GM18507 (cell line): ENCODE results near the gene ELP5.

ENCODE experiments used
- DNase-seq: peaks from one replicate; pipeline ENCODE4 v3.0.0; 2011; ENCODE audit warnings: low read depth; ENCODE audit not compliant: insufficient read length; ENCODE audit errors: extremely low spot score
- FAIRE-seq: peaks from 2 replicates; lab custom pipeline; 2011; peaks lifted over from hg19 to GRCh38; lab: Jason Lieb, UNC

ELP5 gene

GRCh38 chr17:7304179-7304578, 52.2 kb downstream of the ELP5 start:
- DNase-seq: no peak
- FAIRE-seq: no peak

- DNase-seq: peak; percentile 89
- peak; percentile 99 for FAIRE-seq
These were observed 55.1 kb downstream of the ELP5 start, which contains the start of gene EIF5A for GRCh38 chr17:7306911-7307685. EIF5A (plus strand) TSS chr17:7307628; CDS start chr17:7309636, 2,008 bp downstream.

DNA sequence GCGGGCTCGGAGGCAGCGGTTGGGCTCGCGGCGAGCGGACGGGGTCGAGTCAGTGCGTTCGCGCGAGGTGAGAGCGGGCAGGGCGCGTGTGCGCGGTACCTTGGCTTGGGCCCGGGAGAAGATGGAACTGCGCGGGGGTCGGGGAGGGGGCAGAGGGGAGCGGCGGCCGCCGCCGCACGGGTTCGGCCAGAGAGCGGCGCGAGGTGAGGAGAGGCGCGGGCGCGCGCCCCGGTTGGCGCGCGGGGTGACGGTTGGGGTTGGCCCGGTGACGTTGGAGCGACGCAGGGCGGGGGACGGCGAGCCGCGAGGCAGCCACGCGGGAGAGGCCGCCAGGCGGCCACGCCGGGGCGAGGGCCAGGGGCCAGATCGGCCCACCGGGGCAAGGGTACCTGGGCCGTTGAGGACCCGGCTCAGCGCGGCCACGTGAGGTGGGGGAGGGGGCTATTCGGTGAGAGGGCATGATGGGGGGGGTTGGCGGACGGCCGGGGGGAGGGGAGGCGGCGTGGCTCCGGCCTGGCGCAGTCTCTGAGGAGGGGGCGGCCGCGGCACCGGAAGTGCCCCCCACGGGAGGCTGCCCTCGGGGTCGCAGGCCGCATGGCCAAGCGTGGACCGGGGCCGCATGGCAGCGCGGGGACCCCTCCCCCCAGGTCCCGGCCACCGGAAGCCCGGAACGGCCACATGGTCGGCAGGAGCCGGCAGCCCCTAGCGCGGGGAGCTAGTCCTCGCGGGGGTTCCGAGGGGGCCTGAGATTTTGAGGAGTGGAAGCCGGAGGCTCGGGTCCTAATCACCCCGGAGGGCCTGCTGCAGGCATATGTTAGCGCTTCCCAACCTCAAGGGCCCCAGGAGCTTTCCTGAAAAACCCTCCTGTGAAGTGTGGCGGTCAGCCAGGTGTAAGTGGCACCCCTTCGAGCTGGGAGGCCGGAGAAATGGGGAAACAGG, 55.9 kb downstream of the ELP5 start:
- no peak for DNase-seq
- FAIRE-seq: no peak

DNA sequence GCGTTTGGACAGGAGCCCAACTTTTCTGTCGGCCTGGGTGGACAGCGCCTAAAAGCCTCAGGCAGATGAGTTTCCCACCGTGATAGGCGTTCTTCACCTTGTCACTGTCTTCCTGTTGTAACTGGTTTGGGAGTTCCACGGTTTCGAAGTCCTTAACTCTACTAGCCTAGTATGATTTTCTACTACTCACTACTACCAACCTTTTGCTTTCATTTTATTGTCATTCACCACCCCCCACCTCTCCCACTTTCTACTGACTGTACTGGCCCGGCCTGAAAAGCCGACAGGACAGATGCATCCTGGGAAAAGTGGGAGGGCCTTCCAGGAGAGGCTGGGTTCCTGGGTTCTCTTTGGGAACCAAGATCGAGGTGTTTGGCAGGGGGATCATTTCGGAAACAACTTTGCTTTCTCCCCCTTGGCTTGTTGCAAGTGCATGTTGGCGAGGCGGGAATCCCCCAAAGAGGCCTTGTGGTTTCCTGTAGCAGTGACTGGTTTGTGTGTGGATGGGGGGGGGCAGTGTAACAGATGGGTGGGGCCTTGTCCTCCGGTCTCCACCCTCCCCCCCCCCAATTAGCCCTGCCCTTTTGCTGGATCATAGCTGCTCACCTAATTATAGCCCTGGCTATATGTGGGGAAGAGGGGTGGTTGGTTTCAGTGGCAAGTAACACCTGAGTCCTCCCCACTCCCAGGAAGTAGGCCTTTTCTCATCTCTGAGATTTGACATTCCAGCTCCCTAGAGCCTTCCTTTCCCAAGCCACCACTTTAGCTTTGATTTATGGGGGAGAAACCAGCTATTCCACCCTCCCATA, 56.8 kb downstream of the ELP5 start:
- DNase-seq (no peak), FAIRE-seq (peak; percentile 92)
